ENCODE data around the gene ZSCAN31.
"Not testable (repeated sequence)": the region's sequence is repeated elsewhere in the genome, so short reads cannot be mapped to it uniquely, and the experiment has no call there.

The ZSCAN31 gene

DNA sequence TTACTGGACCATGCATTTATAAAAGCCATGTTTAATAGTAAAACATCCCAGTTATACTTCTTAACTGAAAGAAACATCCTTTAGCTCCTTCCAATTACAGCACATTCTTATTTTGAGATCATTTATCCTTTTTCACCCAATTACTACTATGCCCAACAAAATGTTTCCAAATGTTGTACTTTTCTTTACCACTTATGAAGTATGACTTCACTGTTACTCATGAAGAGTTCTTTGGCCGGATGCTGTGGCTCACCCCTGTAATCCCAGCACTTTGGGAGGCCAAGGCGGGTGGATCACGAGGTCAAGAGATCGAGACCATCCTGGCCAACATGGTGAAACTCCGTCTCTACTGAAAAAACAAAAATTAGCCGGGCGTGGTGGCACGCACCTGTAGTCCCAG, 18.1 kb downstream of the ZSCAN31 start:
- DNase-seq (ENCODE audit: low spot score): not testable (repeated sequence)

DNA sequence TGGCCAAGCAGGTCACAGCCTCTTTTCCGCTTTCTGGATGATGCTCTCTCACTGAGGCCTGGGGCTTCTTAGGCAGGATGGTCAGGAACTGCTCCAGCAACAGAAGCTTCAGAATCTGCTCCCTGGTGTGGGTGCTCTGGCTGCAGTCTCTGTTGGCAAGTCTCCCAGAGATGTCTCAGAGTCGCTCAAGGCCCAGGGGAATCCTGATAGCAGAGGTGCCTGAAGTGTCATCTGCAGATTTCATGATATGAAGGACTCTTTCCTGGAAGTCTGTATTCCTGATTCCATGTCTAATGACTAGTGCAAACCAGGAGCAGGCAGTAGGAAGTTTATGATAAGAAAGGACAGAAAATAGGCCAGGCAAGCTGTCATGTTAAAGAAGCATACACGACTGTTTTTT, 20.3 kb downstream of the ZSCAN31 start:
- peak; percentile 9 for DNase-seq (ENCODE audit: low spot score)

DNA sequence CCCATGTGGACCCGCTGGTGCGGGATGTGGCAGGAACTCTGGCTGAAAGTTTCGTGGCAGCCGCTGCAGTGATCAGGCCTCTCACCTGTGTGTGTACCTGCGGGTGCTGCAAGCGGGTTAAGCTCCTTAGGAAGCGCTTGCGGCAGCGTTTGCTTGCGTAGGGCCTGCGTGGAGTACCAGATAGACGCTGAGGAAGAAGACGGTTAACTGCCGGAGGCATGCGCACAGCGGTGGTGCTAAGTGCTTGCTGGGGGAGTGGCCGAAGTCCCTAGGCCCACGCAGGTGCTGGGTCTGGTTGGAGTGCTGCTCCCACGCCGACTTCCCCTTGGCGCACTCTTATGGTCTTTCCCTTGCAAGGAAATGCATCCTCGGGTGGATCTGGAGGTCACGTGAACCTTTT, 23.0 kb downstream of the ZSCAN31 start:
- no peak for DNase-seq (ENCODE audit: low spot score)

DNA sequence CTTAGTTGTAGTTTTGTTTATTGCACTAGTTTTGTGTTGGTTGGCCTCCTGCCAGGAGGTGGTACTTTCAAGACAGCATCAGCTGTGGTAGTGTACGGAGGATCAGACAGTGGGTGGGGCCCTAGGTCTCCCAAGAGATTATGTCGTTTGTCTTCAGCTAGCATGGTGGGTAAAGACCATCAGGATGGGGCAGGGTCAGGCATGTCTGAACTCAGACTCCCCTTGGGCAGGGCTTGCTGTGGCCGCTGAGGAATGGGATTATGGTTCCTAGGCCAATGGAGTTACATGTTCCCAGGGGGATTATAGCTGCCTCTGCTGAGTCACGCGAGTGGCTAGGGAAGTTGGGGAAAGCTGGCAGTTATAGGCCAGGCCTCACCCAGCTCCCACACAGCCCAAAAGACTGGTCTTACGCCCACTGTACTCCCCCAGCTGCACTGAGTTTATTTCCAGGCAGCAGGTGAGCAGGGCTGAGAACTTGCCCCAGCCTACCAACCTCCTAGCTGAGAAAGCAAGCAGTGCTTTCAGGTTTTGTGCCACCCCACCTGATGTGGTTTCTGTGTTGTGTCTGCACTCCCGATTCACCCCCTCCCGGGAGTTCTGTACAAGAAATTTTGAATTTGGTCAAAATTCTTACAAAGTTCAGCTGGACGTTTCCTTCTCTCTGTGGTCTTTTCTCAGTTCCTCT, 24.7 kb downstream of the ZSCAN31 start:
- DNase-seq (ENCODE audit: low spot score): no peak

DNA sequence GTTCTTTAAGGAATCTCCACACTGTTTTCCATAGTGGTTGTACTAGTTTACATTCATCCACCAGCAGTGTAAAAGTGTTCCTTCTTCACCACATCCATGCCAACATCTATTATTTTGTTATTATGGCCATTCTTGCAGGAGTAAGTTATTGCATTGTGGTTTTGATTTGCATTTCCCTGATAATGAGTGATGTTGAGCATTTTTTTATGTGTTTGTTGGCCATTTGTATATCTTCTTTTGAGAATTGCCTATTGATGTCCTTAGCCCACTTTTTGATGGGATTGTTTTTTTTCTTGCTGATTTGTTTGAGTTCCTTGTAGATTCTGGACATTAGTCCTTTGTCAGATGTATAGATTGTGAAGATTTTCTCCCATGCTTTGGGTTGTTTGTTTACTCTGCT, 29.6 kb downstream of the ZSCAN31 start:
- not testable (repeated sequence) for DNase-seq (ENCODE audit: low spot score)

DNA sequence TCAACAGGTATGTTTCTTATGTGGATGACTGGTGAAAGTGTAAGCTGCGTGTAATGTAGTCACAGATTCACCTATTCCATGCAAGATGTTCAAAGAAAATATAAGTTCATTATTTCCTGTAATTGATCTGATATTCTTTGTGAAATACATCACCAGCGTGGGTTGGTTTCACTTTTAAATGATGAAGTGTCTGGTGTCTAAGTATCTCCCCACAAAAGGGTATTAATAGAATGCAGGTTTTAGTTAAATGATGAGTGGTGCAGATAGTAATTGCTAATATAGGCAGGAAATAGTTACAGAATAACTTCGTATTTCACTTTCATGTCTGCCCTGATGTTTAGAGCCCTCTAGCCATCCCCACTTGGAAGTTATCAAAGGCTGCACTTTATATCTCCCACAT, 32.4 kb downstream of the ZSCAN31 start:
- DNase-seq (ENCODE audit: low spot score): no peak

DNA sequence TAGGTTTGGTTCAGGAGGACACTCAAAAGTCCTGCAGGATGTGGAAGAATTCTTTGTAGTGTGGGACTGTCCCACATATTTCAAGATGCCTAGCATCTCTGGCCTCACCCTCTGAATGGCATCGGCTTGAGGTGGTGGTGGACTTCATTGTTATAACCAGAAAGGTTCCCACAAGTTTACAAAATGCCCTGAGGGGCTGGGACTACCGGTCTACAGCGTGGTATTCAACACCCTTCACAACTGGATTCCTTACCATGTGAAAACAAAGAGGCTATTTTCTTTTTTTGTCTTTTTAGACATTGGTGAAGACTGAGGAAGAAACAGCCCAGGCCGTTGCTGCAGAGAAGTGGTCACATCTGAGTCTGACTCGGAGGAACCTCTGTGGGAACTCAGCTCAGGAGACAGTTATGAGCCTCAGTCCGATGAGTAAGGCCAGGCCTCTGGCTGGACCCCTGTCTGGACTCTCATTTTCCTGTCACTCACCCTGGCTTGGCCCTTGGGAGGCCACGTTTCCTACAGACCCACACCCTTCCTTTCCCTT, 39.4 kb downstream of the ZSCAN31 start:
- no peak for DNase-seq (ENCODE audit: low spot score)

DNA sequence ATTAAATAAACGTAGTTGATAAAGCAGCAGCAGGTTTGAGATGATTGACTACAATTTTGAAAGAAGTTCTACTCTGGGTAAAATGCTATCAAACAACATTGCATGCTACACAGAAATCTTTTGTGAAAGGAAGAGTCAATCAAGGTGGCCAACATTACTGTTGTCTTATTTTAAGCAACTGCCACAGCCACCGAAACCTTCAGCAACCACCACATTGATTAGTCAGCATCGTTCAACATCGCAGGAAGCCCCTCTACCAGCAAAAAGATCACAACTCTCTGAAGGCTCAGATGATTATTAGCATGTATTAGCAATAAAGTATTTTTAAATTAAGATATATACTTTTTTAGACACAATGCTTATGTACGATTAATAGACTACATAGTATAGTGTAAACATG, 40.6 kb downstream of the ZSCAN31 start:
- no peak for DNase-seq (ENCODE audit: low spot score)

DNA sequence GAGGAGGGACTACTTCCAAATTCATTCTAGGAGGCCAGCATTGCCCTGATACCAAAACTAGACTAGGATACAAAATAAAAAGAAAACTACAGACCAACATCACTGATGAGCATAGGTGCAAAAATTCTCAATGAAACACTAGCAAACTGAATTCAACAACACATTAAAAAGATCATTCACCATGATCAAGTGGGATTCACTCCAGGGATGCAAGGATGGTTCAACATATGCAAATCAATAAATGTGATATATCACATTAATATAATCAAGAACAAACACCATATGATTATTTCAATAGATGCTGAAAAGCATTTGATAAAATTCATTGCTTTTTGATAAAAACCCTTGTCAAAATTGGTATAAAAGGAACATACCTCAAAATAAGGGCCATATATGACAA, 44.4 kb downstream of the ZSCAN31 start:
- no peak for DNase-seq (ENCODE audit: low spot score)

DNA sequence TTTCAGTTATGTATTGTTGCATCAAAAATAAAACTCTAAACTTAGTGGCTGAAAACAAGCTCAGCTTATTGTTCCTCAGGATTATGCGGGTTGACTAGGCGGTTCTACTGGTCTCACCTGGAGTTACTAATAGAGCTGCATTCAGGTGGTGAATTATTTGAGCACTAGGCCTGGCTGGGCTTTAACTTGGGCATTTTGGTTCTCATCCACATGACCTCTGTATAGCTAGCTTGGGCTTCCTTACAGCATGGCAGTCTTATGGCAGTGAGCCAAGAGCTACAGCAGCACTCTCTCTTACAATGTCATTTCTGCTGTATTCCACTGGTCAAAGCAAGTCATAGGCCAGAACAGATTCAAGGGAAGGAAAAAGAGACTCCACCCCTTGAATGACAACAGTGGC, 53.0 kb downstream of the ZSCAN31 start:
- DNase-seq (ENCODE audit: low spot score): no peak

DNA sequence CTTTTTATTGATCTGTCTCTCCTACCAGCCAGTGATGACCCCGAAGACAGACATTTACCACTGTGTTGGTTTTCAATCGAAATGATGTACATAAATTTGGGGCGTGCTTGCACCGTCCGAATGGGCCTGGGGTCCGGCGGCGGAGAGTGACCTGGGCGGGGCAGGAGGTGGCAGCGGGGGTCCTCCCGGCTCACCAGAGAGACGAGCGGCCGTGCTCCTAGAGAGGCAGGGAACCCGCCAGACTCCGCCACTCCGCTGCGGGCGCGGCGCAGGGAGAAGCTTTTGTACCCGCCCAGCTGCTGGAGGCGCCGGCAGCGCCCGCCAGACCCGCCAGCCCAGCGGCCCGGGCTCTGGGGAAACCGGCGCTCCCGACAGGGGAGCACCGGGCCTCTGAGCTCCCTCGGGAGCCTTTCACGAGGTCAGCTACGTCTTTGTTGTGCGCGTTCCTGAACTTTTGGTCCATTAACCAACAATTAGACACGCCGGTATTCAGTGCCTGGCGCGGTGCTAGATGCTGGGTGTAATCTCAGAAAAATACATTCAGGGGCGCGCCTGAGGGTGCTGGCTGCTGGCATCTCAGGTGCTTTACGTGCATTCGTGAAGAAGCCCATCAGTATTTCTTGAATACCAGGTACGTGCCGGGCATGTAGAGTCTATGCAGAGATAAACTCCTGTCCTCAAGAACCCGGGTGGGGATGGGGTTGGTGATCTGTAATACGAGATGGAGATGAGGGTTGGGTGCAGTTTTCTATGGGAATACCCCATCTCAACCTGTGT, 54.5 kb downstream of the ZSCAN31 start, which contains the start of gene PGBD1:
Gene PGBD1 (plus strand): TSS at position 285 of the 777 bp plus-strand sequence. CDS start 2,242 bp downstream, outside the sequence.
- DNase-seq (ENCODE audit: low spot score): peak; percentile 93

DNA sequence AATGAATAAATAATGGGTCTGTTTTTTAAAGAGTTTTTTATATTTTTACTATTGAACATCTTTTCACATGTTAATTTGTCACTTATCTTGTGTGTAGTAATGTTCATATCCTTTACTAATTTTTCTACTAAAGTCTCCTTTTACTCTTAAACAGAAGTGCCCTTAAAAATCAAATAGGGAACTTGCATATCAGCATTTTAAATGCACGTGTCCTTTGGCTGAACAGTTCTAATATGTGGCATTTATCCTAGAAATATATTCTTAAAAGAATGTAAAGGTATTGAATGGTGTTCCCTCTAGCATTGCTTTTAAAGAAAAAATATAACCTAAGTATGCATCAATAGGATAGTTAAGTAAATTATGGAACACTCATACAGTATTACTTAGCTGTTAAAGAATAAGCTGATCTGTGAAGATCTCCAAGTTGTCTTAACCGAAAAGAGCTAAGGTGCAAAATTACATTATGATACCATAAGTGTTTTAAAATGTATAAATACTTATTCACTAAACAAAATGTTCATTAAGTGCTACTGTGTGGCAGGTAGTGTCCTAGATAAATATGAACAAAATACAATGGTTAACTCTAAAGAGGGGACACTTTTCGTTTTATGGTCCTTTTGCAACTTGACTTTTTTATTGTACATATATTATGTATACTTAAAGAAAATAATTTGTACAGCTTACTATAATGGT, 55.2 kb downstream of the ZSCAN31 start:
- no peak for DNase-seq (ENCODE audit: low spot score)

DNA sequence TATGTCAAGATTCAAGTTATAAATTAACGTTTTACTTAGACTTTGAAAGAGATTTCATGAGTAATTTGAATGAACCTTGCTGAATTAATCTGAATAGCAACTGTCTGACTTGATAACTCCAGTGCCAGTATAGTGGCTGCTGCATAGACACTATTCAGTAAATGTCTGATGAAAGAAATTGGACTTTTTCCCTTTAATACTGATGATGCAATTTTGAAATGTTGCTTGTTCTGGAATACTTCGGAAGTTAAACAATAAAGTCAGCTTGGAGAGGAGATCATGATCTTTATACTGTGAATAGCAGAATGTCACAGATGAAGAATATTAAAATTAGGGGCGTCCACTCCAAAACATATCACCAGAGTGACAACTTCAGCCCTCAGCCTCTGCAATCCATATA, 58.2 kb downstream of the ZSCAN31 start:
- DNase-seq (ENCODE audit: low spot score): no peak

DNA sequence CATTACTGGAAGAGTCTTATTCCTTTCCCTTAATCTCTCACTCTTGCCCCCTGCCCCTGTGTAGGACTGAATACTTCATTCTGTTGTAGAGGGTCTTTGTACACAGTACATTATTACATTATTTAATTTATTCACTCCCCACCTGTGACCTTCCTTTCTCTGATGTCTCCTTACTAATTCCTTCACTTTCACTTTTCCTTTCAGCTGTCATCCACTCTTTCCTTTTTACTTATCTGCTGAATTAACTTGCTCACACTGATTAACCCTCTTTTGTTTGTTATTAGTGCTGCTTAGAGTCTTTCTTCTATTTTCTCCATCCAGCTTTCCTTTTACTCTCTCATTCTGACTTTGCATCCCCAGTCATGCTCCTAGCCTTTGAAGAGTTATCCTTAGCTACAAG, 61.1 kb downstream of the ZSCAN31 start:
- DNase-seq (ENCODE audit: low spot score): no peak
